Endothelial cell of umbilical vein (primary cell): Measurements from ENCODE around the gene SERPINA1. TPM values are rescaled to one million over a fixed set of nuclear protein-coding genes. Genes with fewer than 3 reads are reported as not detected.

Experiments
- BruUV-seq: library from RNA; stranded (reverse); fragments of 400-500 nt; replicated peaks from 2 replicates; lab custom pipeline; 2021; lab: Mats Ljungman, UMichigan
- CTCF ChIA-PET: fragments of 300-600, 350-600 bp; sonication (Branson Sonifier 250); formaldehyde crosslinking; loops from one replicate; lab custom pipeline; 2021; ENCODE audit warnings: antibody characterized with exemption, inconsistent platforms; lab: Charles Lee
- POLR2A ChIA-PET: fragments of 300-600, 350-600 bp; sonication (Branson Sonifier 250); formaldehyde crosslinking; loops from one replicate; lab custom pipeline; 2021; ENCODE audit warnings: antibody characterized with exemption, inconsistent platforms; lab: Charles Lee
- DNase-seq: peaks from one replicate; pipeline ENCODE4 v3.0.0-alpha.2; 2011; ENCODE audit warnings: low read depth, low spot score
- FAIRE-seq: peaks from 2 replicates; lab custom pipeline; 2011; peaks lifted over from hg19 to GRCh38; lab: Jason Lieb, UNC
- H2AFZ ChIP-seq: 2 replicates; pipeline ENCODE4 v1.6.0; 2012; ENCODE audit warnings: low read depth, low read length, control low read depth, inconsistent platforms
- H3K27ac ChIP-seq: 2 replicates; pipeline ENCODE4 v1.5.1; 2011; ENCODE audit warnings: low read depth, mild to moderate bottlenecking, control low read depth, low read length, moderate library complexity; ENCODE audit not compliant: insufficient read depth
- H3K27me3 ChIP-seq, 2 experiments: 2 replicates each; pipeline versions ENCODE4 v1.6.0 to v1.6.1; 2011; ENCODE audit warnings: low read length in 2 of 2, mixed read lengths in 1 of 2; ENCODE audit not compliant: control insufficient read depth in 2 of 2, insufficient read depth in 2 of 2
- H3K36me3 ChIP-seq, 2 experiments: 2 replicates in 1 of 2; 3 replicates in 1 of 2; pipeline ENCODE4 v1.5.1; 2011; ENCODE audit warnings: low read length in 2 of 2, mild to moderate bottlenecking in 1 of 2, moderate library complexity in 1 of 2; ENCODE audit not compliant: control insufficient read depth in 2 of 2, insufficient read depth in 2 of 2; ENCODE audit errors: extremely low read depth in 1 of 2
- H3K4me1 ChIP-seq: 3 replicates; pipeline ENCODE4 v1.5.1; 2011; ENCODE audit warnings: mild to moderate bottlenecking, low read length; ENCODE audit not compliant: control insufficient read depth, insufficient read depth; ENCODE audit errors: extremely low read depth
- H3K4me2 ChIP-seq: 2 replicates; pipeline ENCODE4 v1.6.1; 2011; ENCODE audit warnings: low read length, control low read depth, mixed read lengths; ENCODE audit not compliant: insufficient read depth
- H3K4me3 ChIP-seq, 3 experiments: fragments of 200-600 bp in 1 of 3; sonication (generic), shearing (Covaris generic) in 1 of 3; replicated peaks in 1 of 3; 2 replicates each; pipeline ENCODE4 v1.5.1; 2011 to 2016; ENCODE audit warnings: control low read depth in 3 of 3, low read length in 3 of 3, mild to moderate bottlenecking in 2 of 3, inconsistent platforms in 1 of 3, low read depth in 1 of 3, moderate library complexity in 1 of 3; ENCODE audit not compliant: insufficient read depth in 1 of 3
- H3K79me2 ChIP-seq: 2 replicates; pipeline ENCODE4 v1.6.0; 2012; ENCODE audit warnings: low read length, inconsistent platforms; ENCODE audit not compliant: control insufficient read depth, insufficient read depth
- H3K9ac ChIP-seq: replicated peaks from 2 replicates; pipeline ENCODE3; 2011; ENCODE audit warnings: low read length, control low read depth; ENCODE audit not compliant: insufficient read depth; ENCODE audit errors: extremely low read depth
- H3K9me1 ChIP-seq: replicated peaks from 3 replicates; pipeline ENCODE4 v1.6.0; 2011; ENCODE audit warnings: mild to moderate bottlenecking, low read length; ENCODE audit not compliant: control insufficient read depth, insufficient read depth; ENCODE audit errors: extremely low read depth
- H3K9me3 ChIP-seq: replicated peaks from 2 replicates; pipeline ENCODE4 v1.5.1; 2012; ENCODE audit warnings: low read length, inconsistent platforms; ENCODE audit not compliant: control insufficient read depth, insufficient read depth
- H4K20me1 ChIP-seq: replicated peaks from 2 replicates; pipeline ENCODE3; 2011; ENCODE audit warnings: mild to moderate bottlenecking, low read length; ENCODE audit not compliant: control insufficient read depth, insufficient read depth; ENCODE audit errors: extremely low read depth
- CTCF ChIP-seq, 2 donors: IDR thresholded peaks; 1 replicate in 1 of 2; 2 replicates in 1 of 2; pipeline ENCODE4 v1.5.1; 2011; ENCODE audit warnings: low read length in 2 of 2, mild to moderate bottlenecking in 2 of 2, moderate library complexity in 2 of 2, control low read depth in 1 of 2, inconsistent platforms in 1 of 2, low read depth in 1 of 2; ENCODE audit not compliant: insufficient read depth in 1 of 2; ENCODE audit errors: extremely low read depth in 1 of 2
- EZH2 ChIP-seq: IDR thresholded peaks from 2 replicates; pipeline ENCODE4 v1.6.1; 2012; ENCODE audit warnings: borderline replicate concordance, low read depth, mild to moderate bottlenecking, moderate library complexity, low read length, inconsistent platforms; ENCODE audit not compliant: severe bottlenecking
- FOS ChIP-seq: IDR thresholded peaks from 2 replicates; pipeline ENCODE4 v1.6.1; 2011; ENCODE audit warnings: mild to moderate bottlenecking, low read length, moderate library complexity, borderline replicate concordance; ENCODE audit not compliant: insufficient read depth
- GATA2 ChIP-seq: IDR thresholded peaks from 2 replicates; pipeline ENCODE4 v1.7.0; 2011; ENCODE audit warnings: low read depth, mild to moderate bottlenecking, moderate library complexity, mixed read lengths, low read length; ENCODE audit not compliant: insufficient read length, insufficient read depth
- JUN ChIP-seq: IDR thresholded peaks from 2 replicates; pipeline ENCODE4 v1.6.1; 2011; ENCODE audit warnings: borderline replicate concordance, low read depth; ENCODE audit not compliant: insufficient read length, insufficient read depth
- MYC ChIP-seq: IDR thresholded peaks from one replicate; pipeline ENCODE4 v1.6.1; 2011; ENCODE audit warnings: mild to moderate bottlenecking, low read depth, low read length
- POLR2A ChIP-seq: IDR thresholded peaks from 2 replicates; pipeline ENCODE4 v1.6.1; 2012; ENCODE audit warnings: low read depth, mild to moderate bottlenecking, control low read depth, low read length
- POLR2AphosphoS5 ChIP-seq: IDR thresholded peaks from 2 replicates; pipeline ENCODE4 v1.6.1; 2012; ENCODE audit warnings: low read depth, mild to moderate bottlenecking, control low read depth, low read length, moderate library complexity; ENCODE audit not compliant: insufficient read depth
- dilution Hi-C: fragments of 300-500 bp; cut with MboI; formaldehyde crosslinking; loops from one replicate; pipeline ENCODE4 v1.15.0; 2019; ENCODE audit warnings: low sequenced_read_pairs; ENCODE audit not compliant: extremely low pct_ligation_motif_present
- intact Hi-C: fragments of 100-400 bp; cut with micrococcal nuclease; formaldehyde crosslinking; loops from one replicate; pipeline ENCODE4 v1.10.0; 2022
- polyA plus RNA-seq, 4 experiments: library from polyadenylated mRNA; depleted of rRNA in 3 of 4; stranded (reverse) in 3 of 4; unstranded in 1 of 4; fragments of >200 nt; gene quantifications; 2 replicates each; pipeline versions ENCODE4 v1.2.1 to v1.2.3, GENCODE V29; 2011 to 2012; ENCODE audit warnings: missing spikeins in 1 of 4
- total RNA-seq: library from RNA; stranded (reverse); gene quantifications from 2 replicates; pipeline ENCODE4 v1.2.3, GENCODE V29; 2021
- TF ChIP-seq, protein P1 (sequence below): IDR thresholded peaks from 2 replicates; pipeline ENCODE4 v1.6.1; 2011; ENCODE audit not compliant: insufficient read depth, insufficient read length

Gene SERPINA1
- total and polyA plus RNA-seq, 2 donors (not counting 3 experiments of a cell fraction or from before 2014, with no cell fraction given): not detected

GRCh38 chr14:94330432-94330831 lies 58.0 kb downstream of the SERPINA1 start:
- Histone ChIP-seq H3K27me3 (no peaks in the 10 kb centered on the region), H3K4me2 (no peak overlapping the region), H3K9ac (no peak overlapping the region), H3K36me3 (no peaks in the 10 kb centered on the region), H3K4me1 (no peaks in the 10 kb centered on the region), H3K9me1 (no peaks in the 10 kb centered on the region), H3K9me3 (peaks cover 2% of the 10 kb centered on the region), H4K20me1 (no peaks in the 10 kb centered on the region), H2AFZ (no peak overlapping the region), H3K4me3 (no peak overlapping the region), H3K79me2 (no peaks in the 10 kb centered on the region), H3K27ac (no peak overlapping the region)
- dilution Hi-C loops (no loop called here), intact Hi-C loops (no loop called here)
- no peak for TF ChIP-seq POLR2A
- TF ChIP-seq FOS: no peak
- TF ChIP-seq EZH2: no peak
- no peak for TF ChIP-seq CTCF (IDR thresholded peaks at IDR 0.05; ENCODE audit: extremely low read depth in 1 of 2, insufficient read depth in 1 of 2, low read depth in 1 of 2, low read length in 2 of 2)
- no peak for TF ChIP-seq MYC
- no peak for TF ChIP-seq GATA2
- no peak for TF ChIP-seq POLR2AphosphoS5
- no peak for TF ChIP-seq JUN
- TF ChIP-seq, protein P1, sequence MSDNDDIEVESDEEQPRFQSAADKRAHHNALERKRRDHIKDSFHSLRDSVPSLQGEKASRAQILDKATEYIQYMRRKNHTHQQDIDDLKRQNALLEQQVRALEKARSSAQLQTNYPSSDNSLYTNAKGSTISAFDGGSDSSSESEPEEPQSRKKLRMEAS: no peak
- no peak for DNase-seq
- ChIA-PET CTCF (no interaction called here), POLR2A (no interaction called here)
- no peak for FAIRE-seq
- BruUV-seq: no TSS peak
